Rectal smooth muscle tissue (tissue), 1 donor: ENCODE results near the gene FAM43B.
"Not testable (repeated sequence)": the region's sequence is repeated elsewhere in the genome, so short reads cannot be mapped to it uniquely, and the experiment has no call there.

Source experiments
- H3K27ac ChIP-seq: one replicate; pipeline ENCODE4 v1.7.0; 2013; ENCODE audit warnings: low read depth, low read length, inconsistent platforms
- H3K27me3 ChIP-seq: one replicate; pipeline ENCODE4 v1.7.0; 2013; ENCODE audit warnings: low read length; ENCODE audit not compliant: control insufficient read depth, insufficient read depth
- H3K36me3 ChIP-seq: one replicate; pipeline ENCODE4 v1.7.0; 2013; ENCODE audit warnings: low read length; ENCODE audit not compliant: control insufficient read depth, insufficient read depth
- H3K4me1 ChIP-seq: one replicate; pipeline ENCODE4 v1.7.0; 2013; ENCODE audit warnings: low read length; ENCODE audit not compliant: control insufficient read depth, insufficient read depth
- H3K4me3 ChIP-seq: one replicate; pipeline ENCODE4 v1.7.0; 2013; ENCODE audit warnings: low read length
- H3K9ac ChIP-seq: one replicate; pipeline ENCODE4 v1.7.0; 2013; ENCODE audit warnings: low read length

The FAM43B gene, protein sequence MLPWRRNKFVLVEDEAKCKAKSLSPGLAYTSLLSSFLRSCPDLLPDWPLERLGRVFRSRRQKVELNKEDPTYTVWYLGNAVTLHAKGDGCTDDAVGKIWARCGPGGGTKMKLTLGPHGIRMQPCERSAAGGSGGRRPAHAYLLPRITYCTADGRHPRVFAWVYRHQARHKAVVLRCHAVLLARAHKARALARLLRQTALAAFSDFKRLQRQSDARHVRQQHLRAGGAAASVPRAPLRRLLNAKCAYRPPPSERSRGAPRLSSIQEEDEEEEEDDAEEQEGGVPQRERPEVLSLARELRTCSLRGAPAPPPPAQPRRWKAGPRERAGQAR

DNA sequence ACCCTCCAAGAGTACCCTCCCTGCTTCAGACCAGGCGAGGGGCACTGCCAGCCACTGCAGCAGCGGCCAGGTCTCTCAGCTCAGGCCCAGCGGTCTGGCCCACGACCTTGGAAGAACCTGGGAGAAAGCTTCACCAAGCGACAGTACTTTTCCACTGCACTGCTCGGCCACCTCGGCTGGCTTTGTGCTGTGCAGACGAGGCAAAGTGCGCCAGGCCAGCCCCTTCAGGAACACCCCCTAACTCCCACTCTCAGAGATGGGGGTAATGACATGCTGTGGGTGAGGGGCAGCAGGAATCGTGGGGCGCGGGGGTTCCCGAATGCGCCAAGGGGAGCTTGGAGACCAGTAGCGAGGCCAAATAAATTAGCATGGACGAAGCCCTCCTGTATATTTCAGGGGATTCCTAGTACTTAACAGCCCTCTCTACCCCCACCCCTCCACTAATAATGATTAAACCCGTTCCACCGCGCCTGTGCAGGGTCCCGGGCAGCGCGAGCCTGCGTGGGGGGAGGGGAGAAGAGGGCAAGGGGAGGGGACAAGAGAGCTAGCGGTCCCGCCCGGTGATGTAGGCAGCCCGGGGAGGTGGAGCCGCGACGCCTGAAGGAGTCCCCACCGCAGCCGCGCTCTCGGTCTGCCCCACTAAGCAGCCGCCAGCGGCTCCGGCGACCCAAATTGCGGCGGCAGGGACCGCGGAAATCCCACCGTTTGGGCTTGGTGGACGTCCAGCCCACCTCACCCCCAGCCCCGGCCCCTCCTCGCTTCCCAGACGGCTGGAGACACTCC lies at the start of gene FAM43B:
FAM43B (plus strand) TSS at position 629 of the 783 bp plus-strand sequence. CDS start 401 bp downstream, outside the sequence.
- H3K4me1 ChIP-seq, result no peaks in the 10 kb centered on the region
- no peaks in the 10 kb centered on the region for H3K36me3 ChIP-seq
- H3K27ac ChIP-seq, result peak within 1 kb of the TSS; percentile 51
- peaks cover 5% of the 10 kb centered on the region for H3K27me3 ChIP-seq
- peak within 1 kb of the TSS; percentile 19 for H3K4me3 ChIP-seq
- H3K9ac ChIP-seq, result no peak within 1 kb of the TSS

DNA sequence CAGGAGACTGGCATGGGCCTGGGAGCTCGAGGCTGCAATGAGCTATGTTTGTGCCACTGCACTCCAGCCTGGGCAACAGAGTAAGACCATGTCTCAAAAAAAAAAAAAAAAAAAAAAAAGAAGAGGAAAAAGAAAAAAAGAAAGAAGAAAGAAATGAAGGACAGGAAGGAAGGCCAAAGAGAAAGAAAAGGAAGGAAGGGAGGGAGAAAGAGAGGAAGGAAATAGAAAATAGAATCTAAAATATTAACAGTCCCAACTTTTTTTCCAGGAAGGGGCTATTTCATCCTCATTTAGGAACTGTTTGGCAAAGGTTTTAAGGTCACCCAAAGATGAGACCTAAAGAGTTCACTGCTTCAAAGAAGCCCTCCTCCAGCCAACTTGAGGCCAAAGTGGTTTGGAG lies 46.9 kb upstream of the FAM43B start:
- Histone ChIP-seq H3K27me3 (no peaks in the 10 kb centered on the region), H3K9ac (no peak overlapping the region), H3K27ac (no peak overlapping the region), H3K4me3 (no peak overlapping the region), H3K4me1 (peaks cover 5% of the 10 kb centered on the region), H3K36me3 (peaks cover 24% of the 10 kb centered on the region)

DNA sequence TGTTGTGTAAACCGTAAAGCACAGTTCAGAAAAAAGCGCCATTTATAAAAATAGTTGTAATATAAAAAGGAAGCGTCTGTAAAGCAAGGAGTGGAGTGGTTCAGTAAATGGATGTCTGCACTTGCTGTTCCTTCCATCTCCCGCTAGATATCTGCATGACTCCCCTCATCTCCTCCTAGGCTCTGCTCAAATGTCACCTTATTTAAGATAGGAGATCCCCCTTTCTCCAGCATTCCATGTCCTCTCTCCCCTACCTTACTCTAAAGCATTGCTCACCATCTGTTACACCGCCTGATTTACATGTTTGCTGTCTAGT lies 45.2 kb upstream of the FAM43B start:
- H3K4me1 ChIP-seq, result peaks cover 5% of the 10 kb centered on the region
- H3K27ac ChIP-seq, result peak overlapping the region; percentile 86
- H3K36me3 ChIP-seq, result peaks cover 8% of the 10 kb centered on the region

DNA sequence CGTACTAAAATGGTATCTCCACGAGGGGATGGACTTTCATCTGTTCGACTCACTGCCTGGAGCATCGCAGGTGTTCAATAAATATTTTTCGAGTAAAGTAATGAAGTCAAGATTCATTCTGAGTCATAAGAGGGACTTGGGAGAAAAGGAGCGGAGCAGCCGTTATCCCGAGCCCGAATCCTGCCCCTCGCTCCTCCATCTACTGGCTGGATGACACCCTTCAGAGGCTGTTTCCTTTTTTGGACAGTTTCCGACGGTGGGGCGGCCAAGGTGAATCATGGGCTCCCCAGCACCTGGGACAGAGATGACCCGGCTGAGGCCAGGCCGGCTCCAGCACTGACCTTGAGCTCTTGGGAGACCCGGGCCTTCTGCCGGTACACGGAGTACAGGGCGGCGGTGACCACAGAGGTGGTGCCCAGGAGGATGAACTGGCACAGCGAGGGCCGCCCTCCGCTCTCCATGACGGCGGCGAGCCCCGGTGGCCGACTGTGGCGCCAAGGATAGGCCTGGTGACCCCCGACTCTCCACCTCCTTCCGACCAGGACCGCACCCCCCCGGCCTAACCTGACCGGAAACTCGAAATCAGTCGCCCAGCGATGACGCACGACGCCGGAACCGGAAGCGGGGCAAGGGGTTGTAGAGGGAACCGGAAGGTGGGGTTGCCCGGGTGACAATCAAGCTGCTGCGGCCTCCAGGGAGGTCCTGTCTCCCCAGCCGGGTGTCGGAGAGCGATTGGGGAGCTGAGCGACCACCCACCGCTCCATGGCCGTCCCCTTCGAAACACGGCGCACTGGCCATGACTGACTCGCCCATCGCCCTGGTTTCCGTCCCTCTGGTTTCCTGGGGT lies 44.6 kb upstream of the FAM43B start, which contains the start of gene MUL1:
MUL1 (minus strand) TSS at position 588 of the 847 bp plus-strand sequence; CDS start at position 461, 127 bp downstream.
- peak within 1 kb of the TSS; percentile 64 for H3K9ac ChIP-seq
- H3K27me3 ChIP-seq, result no peaks in the 10 kb centered on the region
- peaks cover 5% of the 10 kb centered on the region for H3K4me1 ChIP-seq
- H3K36me3 ChIP-seq, result peaks cover 5% of the 10 kb centered on the region
- peak within 1 kb of the TSS; percentile 99 for H3K4me3 ChIP-seq
- peak within 1 kb of the TSS; percentile 86 for H3K27ac ChIP-seq

More for the DNA sequence above, 45.2 kb upstream of the FAM43B start:
- Histone ChIP-seq H3K27me3 (no peaks in the 10 kb centered on the region), H3K4me3 (peak overlapping the region; percentile 99), H3K9ac (peak overlapping the region; percentile 33)

DNA sequence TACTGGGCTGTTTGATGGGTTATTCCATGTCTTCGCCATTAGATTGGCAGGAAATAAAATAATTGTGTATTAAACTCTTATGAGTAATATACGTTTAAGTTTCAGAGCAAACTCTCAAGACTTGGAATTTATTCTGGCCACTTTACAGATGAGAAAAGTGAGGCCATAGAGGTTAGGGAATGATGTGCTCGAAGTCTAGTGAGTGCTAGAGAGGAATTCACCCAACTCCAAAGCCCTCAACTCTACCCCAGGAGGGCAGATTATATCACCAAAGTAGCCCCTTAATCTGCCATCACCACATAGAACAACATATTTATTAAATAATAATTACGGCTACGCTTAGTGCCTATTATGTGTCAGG lies 44.0 kb upstream of the FAM43B start:
- peak overlapping the region; percentile 86 for H3K27ac ChIP-seq
- H3K9ac ChIP-seq, result peak overlapping the region; percentile 64
- peak overlapping the region; percentile 99 for H3K4me3 ChIP-seq
- H3K4me1 ChIP-seq, result peaks cover 5% of the 10 kb centered on the region
- no peaks in the 10 kb centered on the region for H3K27me3 ChIP-seq
- peaks cover 5% of the 10 kb centered on the region for H3K36me3 ChIP-seq

- H3K36me3 ChIP-seq, result no peaks in the 10 kb centered on the region
- H3K27ac ChIP-seq, result no peak overlapping the region
- H3K27me3 ChIP-seq, result no peaks in the 10 kb centered on the region
- no peak overlapping the region for H3K4me3 ChIP-seq
- H3K4me1 ChIP-seq, result no peaks in the 10 kb centered on the region
- H3K9ac ChIP-seq, result no peak overlapping the region
Observed at GRCh38 chr1:20511518-20512428, 40.6 kb upstream of the FAM43B start.

DNA sequence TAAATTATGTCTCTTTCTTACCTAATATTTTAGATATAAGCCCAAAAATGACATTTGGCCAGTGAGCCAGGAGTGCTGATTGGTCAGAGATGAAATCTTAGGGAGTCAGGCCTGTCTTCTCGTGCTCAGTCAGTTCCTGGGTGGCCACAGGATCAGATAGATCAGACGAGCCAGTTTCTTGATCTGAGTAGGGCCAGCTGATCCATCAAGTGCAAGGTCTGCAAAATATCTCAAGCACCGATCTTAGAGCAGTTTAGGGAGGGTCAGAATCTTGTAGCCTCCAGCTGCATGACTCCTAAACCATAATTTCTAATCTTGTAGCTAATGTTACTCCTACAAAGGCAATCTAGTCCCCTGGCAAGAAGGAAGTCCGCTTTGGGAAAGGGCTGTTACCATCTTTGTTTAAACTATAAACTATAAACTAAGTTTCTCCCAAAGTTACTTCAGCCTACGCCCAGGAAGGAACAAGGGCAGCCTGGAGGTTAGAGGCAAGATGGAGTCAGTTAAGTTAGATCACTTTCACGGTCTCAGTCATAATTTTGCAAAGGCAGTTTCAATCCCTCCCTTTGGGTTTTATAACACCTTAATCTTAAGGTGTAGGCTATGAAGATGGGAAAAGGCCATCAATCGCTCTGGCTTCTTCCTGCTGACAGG lies 32.6 kb upstream of the FAM43B start:
- H3K4me3 ChIP-seq, H3K36me3 ChIP-seq, H3K27me3 ChIP-seq, H3K27ac ChIP-seq, H3K9ac ChIP-seq, H3K4me1 ChIP-seq: not testable (repeated sequence)

GRCh38 chr1:20521960-20522861 lies 30.2 kb upstream of the FAM43B start:
- Histone ChIP-seq H3K4me1 (peaks cover 3% of the 10 kb centered on the region), H3K36me3 (no peaks in the 10 kb centered on the region), H3K4me3 (peak overlapping the region; percentile 24), H3K27me3 (peaks cover 4% of the 10 kb centered on the region), H3K9ac (no peak overlapping the region), H3K27ac (no peak overlapping the region)

DNA sequence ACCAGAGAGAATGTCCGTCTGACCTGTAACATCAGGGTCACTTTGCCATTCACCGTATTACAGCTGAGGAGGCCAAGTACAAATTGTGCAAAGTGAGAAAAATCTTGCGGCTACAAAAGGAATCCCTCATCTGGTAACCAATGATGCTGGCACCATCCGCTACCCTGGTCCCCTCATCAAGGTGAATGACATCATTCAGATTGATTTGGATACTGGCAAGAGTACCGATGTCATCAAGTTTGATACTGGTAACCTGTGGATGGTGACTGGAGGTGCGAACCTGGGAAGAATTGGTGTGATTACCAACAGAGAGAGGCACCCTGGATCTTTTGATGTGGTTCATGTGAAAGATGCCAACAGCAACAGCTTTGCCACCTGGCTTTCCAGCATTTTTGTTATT lies 26.1 kb upstream of the FAM43B start:
- Histone ChIP-seq H3K4me3 (no peak overlapping the region), H3K27ac (no peak overlapping the region), H3K4me1 (peaks cover 3% of the 10 kb centered on the region), H3K9ac (no peak overlapping the region), H3K36me3 (no peaks in the 10 kb centered on the region), H3K27me3 (peaks cover 4% of the 10 kb centered on the region)

GRCh38 chr1:20528221-20528620 lies 24.2 kb upstream of the FAM43B start:
- no peak overlapping the region for H3K9ac ChIP-seq
- H3K36me3 ChIP-seq, result no peaks in the 10 kb centered on the region
- H3K27ac ChIP-seq, result no peak overlapping the region
- H3K27me3 ChIP-seq, result no peaks in the 10 kb centered on the region
- no peak overlapping the region for H3K4me3 ChIP-seq
- no peaks in the 10 kb centered on the region for H3K4me1 ChIP-seq
